Measurements from ENCODE around the gene DSCAM.

GRCh38 chr21:40294345-40294744 lies 552.6 kb downstream of the DSCAM start:
- TF ChIP-seq CTCF (IDR thresholded peaks at IDR 0.05) (no peak), POLR2A (IDR thresholded peaks at IDR 0.05) (no peak), EP300 (IDR thresholded peaks at IDR 0.05) (no peak), POLR2AphosphoS5 (IDR thresholded peaks at IDR 0.05) (no peak)
